HFFc6 (cell line): ENCODE data around the gene TFCP2. TPM values are rescaled to one million over a fixed set of nuclear protein-coding genes. Genes with fewer than 3 reads are reported as not detected.
A peak's percentile ranks its signal among the peaks of the same experiment; 100 is the strongest.

ENCODE experiments used
- DNase-seq: peaks from one replicate; pipeline ENCODE4 v3.0.0-alpha.2; 2018
- H3K27ac Mint-ChIP-seq: 2 replicates; pipeline ENCODE4 v1.8.0; 2020; ENCODE audit warnings: mild to moderate bottlenecking, mixed read lengths
- H3K27me3 Mint-ChIP-seq: 2 replicates; pipeline ENCODE4 v1.8.0; 2021; ENCODE audit warnings: mild to moderate bottlenecking, moderate library complexity, mixed read lengths; ENCODE audit not compliant: insufficient read depth
- H3K36me3 Mint-ChIP-seq: 2 replicates; pipeline ENCODE4 v1.8.0; 2021; ENCODE audit warnings: low read depth, mixed read lengths
- H3K4me1 Mint-ChIP-seq: 2 replicates; pipeline ENCODE4 v1.8.0; 2020; ENCODE audit warnings: low read depth, mixed read lengths
- H3K4me3 Mint-ChIP-seq: 2 replicates; pipeline ENCODE4 v1.8.0; 2020; ENCODE audit warnings: mild to moderate bottlenecking, moderate library complexity, mixed read lengths
- H3K9me3 Mint-ChIP-seq: 2 replicates; pipeline ENCODE4 v1.8.0; 2020; ENCODE audit warnings: mild to moderate bottlenecking, mixed read lengths
- total RNA-seq, 6 experiments: library from RNA; stranded (reverse); fragmentation: NEBNext Ultra II Directional; extraction: Animal tissue kit (Norgen Biotek cat#: 25700); gene quantifications; 2 replicates in 1 of 6; 3 replicates in 5 of 6; pipeline ENCODE4 v1.2.3, GENCODE V29; 2021
- TF ChIP-seq, protein P1 (sequence below): fragments of 200-600 bp; sonication (generic); IDR thresholded peaks from 2 replicates; pipeline ENCODE4 v1.5.0; 2021; ENCODE audit warnings: antibody characterized with exemption, mild to moderate bottlenecking

TFCP2 gene
- total RNA-seq, 6 experiments from 2014 or later: 23.6 to 26.5 (median 25.8) TPM

DNA sequence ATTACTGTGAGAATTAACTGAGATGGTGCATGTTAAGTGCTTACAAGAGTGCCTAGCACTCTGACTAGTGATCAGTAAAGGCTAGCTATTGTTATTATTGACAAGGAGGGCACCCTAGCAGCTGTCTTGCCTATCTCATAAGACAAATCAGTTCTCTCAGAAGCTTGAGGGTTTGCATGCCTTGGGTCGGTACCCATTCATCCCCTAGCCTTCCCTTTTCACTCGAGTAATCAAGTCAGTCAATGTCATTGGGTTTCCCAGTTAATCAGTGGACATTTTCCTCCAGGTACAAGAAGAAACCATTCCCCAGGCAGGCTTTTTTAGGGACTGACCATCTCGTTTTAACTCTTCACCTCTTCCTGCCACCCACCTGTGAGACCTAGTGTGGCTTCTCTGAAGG lies 10.4 kb upstream of the TFCP2 start:
- Mint-ChIP-seq H3K9me3 (no peaks in the 10 kb centered on the region), H3K36me3 (no peaks in the 10 kb centered on the region), H3K27ac (no peak overlapping the region), H3K27me3 (peaks cover 17% of the 10 kb centered on the region), H3K4me3 (no peak overlapping the region), H3K4me1 (no peaks in the 10 kb centered on the region)
- no peak for DNase-seq
- TF ChIP-seq, protein P1, sequence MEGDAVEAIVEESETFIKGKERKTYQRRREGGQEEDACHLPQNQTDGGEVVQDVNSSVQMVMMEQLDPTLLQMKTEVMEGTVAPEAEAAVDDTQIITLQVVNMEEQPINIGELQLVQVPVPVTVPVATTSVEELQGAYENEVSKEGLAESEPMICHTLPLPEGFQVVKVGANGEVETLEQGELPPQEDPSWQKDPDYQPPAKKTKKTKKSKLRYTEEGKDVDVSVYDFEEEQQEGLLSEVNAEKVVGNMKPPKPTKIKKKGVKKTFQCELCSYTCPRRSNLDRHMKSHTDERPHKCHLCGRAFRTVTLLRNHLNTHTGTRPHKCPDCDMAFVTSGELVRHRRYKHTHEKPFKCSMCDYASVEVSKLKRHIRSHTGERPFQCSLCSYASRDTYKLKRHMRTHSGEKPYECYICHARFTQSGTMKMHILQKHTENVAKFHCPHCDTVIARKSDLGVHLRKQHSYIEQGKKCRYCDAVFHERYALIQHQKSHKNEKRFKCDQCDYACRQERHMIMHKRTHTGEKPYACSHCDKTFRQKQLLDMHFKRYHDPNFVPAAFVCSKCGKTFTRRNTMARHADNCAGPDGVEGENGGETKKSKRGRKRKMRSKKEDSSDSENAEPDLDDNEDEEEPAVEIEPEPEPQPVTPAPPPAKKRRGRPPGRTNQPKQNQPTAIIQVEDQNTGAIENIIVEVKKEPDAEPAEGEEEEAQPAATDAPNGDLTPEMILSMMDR: no peak

DNA sequence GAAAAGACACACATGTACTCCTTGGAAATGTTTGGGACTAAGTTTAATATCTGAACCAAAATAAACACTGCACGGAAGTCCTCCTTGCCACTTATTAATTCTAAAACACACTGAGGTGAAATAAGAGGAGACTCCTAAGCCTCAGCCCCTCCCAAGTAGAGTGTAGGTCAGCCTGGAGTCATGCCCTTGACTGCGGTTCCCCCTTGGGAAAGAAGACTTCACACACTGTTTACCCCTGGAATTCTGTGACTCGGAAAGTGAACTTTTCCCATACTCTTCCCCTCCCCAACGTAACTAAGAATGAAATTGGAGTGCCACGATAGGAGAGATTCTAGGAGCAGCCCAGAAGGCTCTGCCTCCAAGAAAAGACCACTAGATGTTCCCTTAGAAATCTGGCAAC lies 8.6 kb upstream of the TFCP2 start:
- TF ChIP-seq, protein P1: no peak

DNA sequence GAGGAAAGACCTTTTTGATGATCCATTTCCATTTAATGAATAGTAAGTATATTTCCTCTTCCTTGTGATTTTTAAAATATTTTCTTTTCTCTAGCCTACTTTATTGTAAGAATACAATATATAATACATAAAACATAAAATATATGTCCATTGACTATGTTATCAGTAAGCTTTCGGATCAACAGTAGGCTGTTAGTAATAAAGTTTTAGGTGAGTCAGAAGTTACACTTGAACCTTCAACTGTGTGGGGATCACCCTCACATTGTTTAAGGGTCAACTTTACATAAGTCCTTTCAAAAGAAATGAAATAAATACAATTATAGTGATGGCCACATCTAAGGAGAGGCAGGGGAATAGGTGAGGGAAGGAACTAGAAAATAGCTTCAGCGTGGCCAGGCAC lies 5.0 kb upstream of the TFCP2 start:
- TF ChIP-seq, protein P1: no peak
- Mint-ChIP-seq H3K36me3 (no peaks in the 10 kb centered on the region), H3K9me3 (no peaks in the 10 kb centered on the region), H3K4me3 (no peak overlapping the region), H3K27ac (no peak overlapping the region), H3K4me1 (peaks cover 9% of the 10 kb centered on the region; the same call in 1 of the 2 replicates), H3K27me3 (peaks cover 3% of the 10 kb centered on the region; the same call in 1 of the 2 replicates)
- DNase-seq: no peak

More for the DNA sequence above, 8.6 kb upstream of the TFCP2 start:
- Mint-ChIP-seq H3K9me3 (no peaks in the 10 kb centered on the region), H3K4me3 (no peak overlapping the region), H3K27ac (no peak overlapping the region), H3K27me3 (peaks cover 17% of the 10 kb centered on the region), H3K4me1 (no peaks in the 10 kb centered on the region), H3K36me3 (no peaks in the 10 kb centered on the region)
- DNase-seq: no peak

DNA sequence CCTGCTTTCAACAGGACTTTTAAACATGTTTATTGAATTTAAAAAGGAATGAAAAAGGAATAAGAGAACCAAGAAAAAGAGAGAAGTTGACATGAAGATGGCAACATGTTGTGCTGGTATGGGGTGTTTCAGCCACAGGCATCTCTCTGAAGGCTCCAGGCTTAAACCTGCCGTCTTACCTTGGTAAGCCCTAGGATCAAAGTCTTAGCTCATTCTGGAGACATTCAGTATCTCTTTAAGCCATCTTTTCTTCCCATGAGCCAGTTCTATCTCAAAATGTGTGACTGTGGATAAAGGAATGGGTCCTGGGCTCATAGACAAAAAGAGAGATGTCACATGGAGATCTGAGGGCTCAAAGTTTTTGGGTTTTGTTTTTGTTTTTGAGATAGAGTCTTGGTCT lies 1.6 kb upstream of the TFCP2 start:
- no peaks in the 10 kb centered on the region for H3K36me3 Mint-ChIP-seq
- H3K27ac Mint-ChIP-seq: peak overlapping the region; percentile 31; the same call in 1 of the 2 replicates
- TF ChIP-seq, protein P1: no peak
- H3K4me3 Mint-ChIP-seq: peak overlapping the region; percentile 15; the same call in 1 of the 2 replicates
- H3K27me3 Mint-ChIP-seq: peaks cover 4% of the 10 kb centered on the region
- H3K4me1 Mint-ChIP-seq: peaks cover 13% of the 10 kb centered on the region
- no peaks in the 10 kb centered on the region for H3K9me3 Mint-ChIP-seq
- no peak for DNase-seq

DNA sequence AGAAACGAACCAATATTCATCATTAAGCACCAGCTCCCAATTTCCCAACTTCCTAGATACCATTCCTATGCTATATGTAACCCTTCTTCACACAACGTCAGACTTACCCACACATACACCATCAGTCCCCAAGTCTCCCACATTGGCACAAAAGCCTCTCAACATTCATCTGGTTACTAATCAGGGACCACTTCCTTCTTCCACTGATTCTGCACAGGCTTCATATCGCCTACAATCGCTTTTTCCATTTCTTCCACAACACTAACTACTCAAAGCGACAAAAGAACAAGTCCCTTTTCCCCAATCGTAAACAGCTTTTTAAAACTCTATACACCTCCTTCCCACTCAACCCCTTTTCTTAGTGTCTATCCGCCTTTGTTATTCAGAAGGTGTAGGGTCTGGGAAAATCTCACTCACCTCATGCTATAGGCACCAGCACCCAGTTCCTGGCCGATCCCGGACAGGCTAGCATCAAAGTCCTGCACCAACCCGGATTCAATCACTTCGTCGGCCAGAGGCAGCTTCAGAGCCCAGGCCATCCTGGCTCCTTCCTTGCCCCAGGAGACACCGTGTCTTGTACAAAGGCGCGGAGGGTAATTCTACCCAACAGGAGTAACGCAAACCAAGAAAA lies 936 bp downstream of the TFCP2 start:
- no peaks in the 10 kb centered on the region for H3K9me3 Mint-ChIP-seq
- no peak for DNase-seq
- TF ChIP-seq, protein P1: no peak
- no peak overlapping the region for H3K27ac Mint-ChIP-seq
- H3K4me3 Mint-ChIP-seq: no peak overlapping the region
- peaks cover 16% of the 10 kb centered on the region for H3K4me1 Mint-ChIP-seq
- H3K36me3 Mint-ChIP-seq: no peaks in the 10 kb centered on the region
- peaks cover 1% of the 10 kb centered on the region; the same call in 1 of the 2 replicates for H3K27me3 Mint-ChIP-seq
